Stimulated activated naive B cell treated with anti-CD40 and anti-IgM and Interleukin-4, amounts not matched to agents 10 μg/mL and 1 μg/mL and 100 μg/mL, for 72 hours (primary cell): ENCODE results near the gene ALCAM.
A peak's percentile ranks its signal among the peaks of the same experiment; 100 is the strongest.

Source experiments
- ATAC-seq, 2 donors: fragments of 150-1000 bp; cut with Tn5 transposase; replicated peaks; 2 replicates each; pipeline ENCODE4 v1.10.0; 2021; ENCODE audit warnings: moderate library complexity in 1 of 2
- DNase-seq: peaks from one replicate; pipeline ENCODE4 v3.0.0; 2021
- H3K27ac Mint-ChIP-seq: one replicate; pipeline ENCODE4 v1.8.0; 2022; ENCODE audit warnings: mild to moderate bottlenecking, mixed read lengths
- H3K27me3 Mint-ChIP-seq, 2 donors: one replicate each; pipeline ENCODE4 v1.8.0; 2022; ENCODE audit warnings: mixed read lengths in 2 of 2
- H3K36me3 Mint-ChIP-seq, 2 donors: one replicate each; pipeline ENCODE4 v1.8.0; 2022; ENCODE audit warnings: mixed read lengths in 2 of 2, mild to moderate bottlenecking in 1 of 2
- H3K4me1 Mint-ChIP-seq, 2 donors: one replicate each; pipeline ENCODE4 v1.8.0; 2022; ENCODE audit warnings: mixed read lengths in 2 of 2, mild to moderate bottlenecking in 1 of 2
- H3K4me3 Mint-ChIP-seq, 2 donors: one replicate each; pipeline ENCODE4 v1.8.0; 2022; ENCODE audit warnings: mild to moderate bottlenecking in 2 of 2, mixed read lengths in 2 of 2, moderate library complexity in 1 of 2
- H3K9me3 Mint-ChIP-seq, 2 donors: one replicate each; pipeline ENCODE4 v1.8.0; 2022; ENCODE audit warnings: mixed read lengths in 2 of 2, mild to moderate bottlenecking in 1 of 2

ALCAM gene

DNA sequence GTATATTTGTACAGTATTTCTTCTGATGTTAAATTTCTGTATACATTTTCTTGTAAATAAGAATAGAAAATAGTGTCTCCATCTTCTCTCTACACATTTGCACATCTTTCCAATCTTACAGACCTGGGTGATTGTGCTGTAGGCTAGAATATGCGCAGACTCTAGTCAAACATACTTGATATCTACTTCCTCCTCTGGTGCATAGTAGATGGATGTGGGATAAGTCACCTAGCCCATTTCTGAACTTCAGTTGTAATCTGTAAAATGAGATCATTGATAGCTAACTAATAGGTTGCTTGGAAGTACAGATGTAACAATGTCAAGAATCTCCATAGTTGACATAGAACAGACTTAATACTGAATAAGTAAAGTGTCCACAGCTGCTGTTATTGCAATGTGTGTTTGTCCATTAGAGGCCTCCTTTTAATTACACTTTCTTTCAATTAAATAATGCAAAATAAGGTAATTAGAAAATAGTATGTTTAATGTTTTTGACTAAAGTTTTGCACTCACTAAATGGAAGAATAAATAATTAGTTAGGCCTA lies 46.7 kb downstream of the ALCAM start:
- H3K4me3 Mint-ChIP-seq = no peak overlapping the region
- no peak overlapping the region for H3K27ac Mint-ChIP-seq
- DNase-seq = no peak
- peaks cover 23 to 24% of the 10 kb centered on the region in 2 donors for H3K4me1 Mint-ChIP-seq
- no peaks in the 10 kb centered on the region for H3K27me3 Mint-ChIP-seq
- no peaks in the 10 kb centered on the region for H3K36me3 Mint-ChIP-seq
- H3K9me3 Mint-ChIP-seq = no peaks in the 10 kb centered on the region
- no peak for ATAC-seq

DNA sequence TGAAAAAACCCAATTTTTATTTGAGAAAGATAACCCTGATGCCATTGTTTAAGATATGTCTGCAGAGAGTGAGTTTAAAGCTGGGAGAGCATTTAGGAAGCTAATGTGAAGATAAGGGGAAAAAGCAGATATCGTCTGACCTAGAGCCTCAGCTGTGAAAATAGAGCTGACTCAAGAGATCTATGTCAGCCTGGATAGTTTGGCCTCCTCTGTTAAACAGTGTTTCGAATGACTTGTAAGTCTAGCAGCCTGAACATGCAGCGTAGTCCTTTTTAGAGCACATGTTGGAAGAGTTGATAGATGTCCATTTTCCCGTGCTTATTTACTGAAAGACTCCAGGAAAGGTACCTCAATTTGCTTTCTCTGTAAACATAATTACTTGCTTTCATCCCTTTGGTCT lies 48.1 kb downstream of the ALCAM start:
- ATAC-seq (no peak), DNase-seq (no peak)
- Mint-ChIP-seq H3K9me3 (no peaks in the 10 kb centered on the region), H3K27me3 (no peaks in the 10 kb centered on the region), H3K4me1 (peaks cover 28 to 34% of the 10 kb centered on the region in 2 donors), H3K4me3 (no peak overlapping the region), H3K27ac (no peak overlapping the region), H3K36me3 (peaks cover 1 to 3% of the 10 kb centered on the region in 2 donors)

DNA sequence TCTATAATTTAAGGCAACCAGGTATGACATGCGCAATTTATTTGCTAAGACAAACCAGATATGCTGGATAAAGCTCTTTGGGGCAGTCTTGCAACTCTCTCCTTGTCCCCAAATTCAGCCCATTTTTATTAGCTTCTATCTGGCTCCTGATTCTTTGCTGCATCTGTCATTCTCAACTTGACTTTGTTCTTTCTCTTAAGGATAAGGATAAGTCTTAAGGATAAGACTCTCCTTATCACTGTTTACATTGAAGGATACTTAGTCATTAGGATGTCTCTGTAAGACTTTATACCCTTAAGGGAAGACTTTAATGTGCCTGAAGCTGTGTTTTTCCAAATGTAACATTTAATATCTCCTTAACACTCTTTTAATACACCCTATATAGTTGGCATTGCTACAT lies 49.2 kb downstream of the ALCAM start:
- H3K4me1 Mint-ChIP-seq = peaks cover 27 to 34% of the 10 kb centered on the region in 2 donors
- no peak overlapping the region for H3K27ac Mint-ChIP-seq
- no peak for DNase-seq
- H3K4me3 Mint-ChIP-seq = no peak overlapping the region
- H3K36me3 Mint-ChIP-seq = peaks cover 1 to 7% of the 10 kb centered on the region in 2 donors
- no peaks in the 10 kb centered on the region for H3K27me3 Mint-ChIP-seq
- H3K9me3 Mint-ChIP-seq = no peaks in the 10 kb centered on the region
- ATAC-seq = no peak

DNA sequence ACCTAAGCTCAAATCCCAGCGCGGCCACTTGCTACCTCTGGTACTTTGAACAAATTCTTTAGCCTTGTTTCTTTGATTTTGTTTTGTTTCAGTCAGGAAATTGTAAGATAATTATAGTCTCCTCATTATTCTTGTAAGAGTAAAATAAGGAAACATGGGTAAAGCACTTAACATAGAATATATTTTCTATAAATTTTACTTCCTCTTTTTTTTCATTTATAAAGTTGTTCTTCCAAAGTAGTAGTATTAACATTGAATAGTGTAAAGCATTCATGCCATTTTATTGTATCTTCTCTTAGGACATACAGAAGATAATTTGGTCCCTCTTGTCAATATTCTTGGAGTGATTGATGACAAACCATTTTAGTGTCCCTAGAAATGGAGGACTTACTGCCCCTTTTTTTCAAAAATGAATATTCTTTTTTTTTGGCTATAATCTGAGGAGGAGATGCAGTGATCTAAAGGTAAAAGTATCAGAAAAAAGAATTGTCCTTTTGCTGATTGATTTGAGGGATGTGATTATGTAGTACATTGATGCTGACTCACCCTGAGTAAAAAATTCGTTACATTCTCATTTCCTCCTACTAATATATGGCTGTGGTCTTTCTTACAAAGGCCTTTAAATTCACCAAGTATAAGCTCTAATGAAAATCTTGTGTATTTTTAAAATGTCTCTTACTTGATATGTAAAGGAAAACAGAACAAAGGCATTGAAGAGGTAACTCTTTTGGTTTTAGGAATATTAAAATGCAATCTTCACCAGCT lies 51.0 kb downstream of the ALCAM start:
- DNase-seq = no peak
- H3K9me3 Mint-ChIP-seq = no peaks in the 10 kb centered on the region
- no peak overlapping the region for H3K4me3 Mint-ChIP-seq
- H3K27ac Mint-ChIP-seq = no peak overlapping the region
- peak; percentile 54 to 55 for ATAC-seq
- peaks cover 20 to 27% of the 10 kb centered on the region in 2 donors for H3K4me1 Mint-ChIP-seq
- no peaks in the 10 kb centered on the region for H3K27me3 Mint-ChIP-seq
- H3K36me3 Mint-ChIP-seq = peaks cover 1 to 7% of the 10 kb centered on the region in 2 donors

DNA sequence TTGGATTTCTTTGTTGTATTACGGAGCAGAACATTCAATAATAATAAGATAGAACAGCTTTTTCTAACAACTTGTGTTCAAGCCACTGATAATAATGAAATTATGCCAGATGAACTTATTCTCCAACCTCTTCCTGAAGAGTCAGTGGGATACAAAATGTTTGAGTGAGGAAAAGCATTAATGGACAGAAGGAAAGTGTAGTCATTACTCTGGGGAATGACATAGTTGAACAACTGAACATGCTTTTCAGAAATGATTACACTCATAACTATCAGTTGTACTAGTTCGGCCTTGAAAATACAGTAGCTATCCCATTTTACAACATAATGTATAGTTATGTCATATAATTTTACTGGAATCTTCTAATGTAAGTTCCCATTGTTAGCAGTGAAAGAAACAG lies 55.9 kb downstream of the ALCAM start:
- H3K4me1 Mint-ChIP-seq = peaks cover 16 to 35% of the 10 kb centered on the region in 2 donors
- ATAC-seq (no peak), DNase-seq (no peak)
- peaks cover 4 to 12% of the 10 kb centered on the region in 2 donors for H3K36me3 Mint-ChIP-seq
- no peak overlapping the region for H3K4me3 Mint-ChIP-seq
- H3K27me3 Mint-ChIP-seq = no peaks in the 10 kb centered on the region
- H3K9me3 Mint-ChIP-seq = no peaks in the 10 kb centered on the region
- H3K27ac Mint-ChIP-seq = no peak overlapping the region

DNA sequence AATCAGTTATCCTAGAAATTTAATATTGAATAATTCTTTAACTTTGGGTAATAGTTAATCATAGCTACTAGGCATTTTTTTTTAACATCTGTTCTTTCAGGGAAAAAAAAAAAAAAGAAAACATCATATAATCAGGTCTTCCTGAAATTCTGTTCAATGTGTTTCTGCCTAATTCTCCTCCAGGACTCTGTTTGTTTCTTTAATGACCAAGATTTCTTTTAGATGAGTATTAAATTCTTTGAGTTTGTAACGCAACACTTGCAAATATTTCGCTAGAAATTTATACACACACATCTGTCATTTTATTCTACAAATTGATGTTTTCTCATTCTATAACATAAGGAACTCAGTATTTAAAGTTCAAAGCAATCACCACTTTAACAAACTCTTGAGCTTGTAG lies 56.7 kb downstream of the ALCAM start:
- no peak overlapping the region for H3K4me3 Mint-ChIP-seq
- no peak for ATAC-seq
- no peaks in the 10 kb centered on the region for H3K27me3 Mint-ChIP-seq
- H3K36me3 Mint-ChIP-seq = peaks cover 4 to 12% of the 10 kb centered on the region in 2 donors
- peaks cover 11 to 28% of the 10 kb centered on the region in 2 donors for H3K4me1 Mint-ChIP-seq
- H3K9me3 Mint-ChIP-seq = no peaks in the 10 kb centered on the region
- no peak overlapping the region for H3K27ac Mint-ChIP-seq
- no peak for DNase-seq

DNA sequence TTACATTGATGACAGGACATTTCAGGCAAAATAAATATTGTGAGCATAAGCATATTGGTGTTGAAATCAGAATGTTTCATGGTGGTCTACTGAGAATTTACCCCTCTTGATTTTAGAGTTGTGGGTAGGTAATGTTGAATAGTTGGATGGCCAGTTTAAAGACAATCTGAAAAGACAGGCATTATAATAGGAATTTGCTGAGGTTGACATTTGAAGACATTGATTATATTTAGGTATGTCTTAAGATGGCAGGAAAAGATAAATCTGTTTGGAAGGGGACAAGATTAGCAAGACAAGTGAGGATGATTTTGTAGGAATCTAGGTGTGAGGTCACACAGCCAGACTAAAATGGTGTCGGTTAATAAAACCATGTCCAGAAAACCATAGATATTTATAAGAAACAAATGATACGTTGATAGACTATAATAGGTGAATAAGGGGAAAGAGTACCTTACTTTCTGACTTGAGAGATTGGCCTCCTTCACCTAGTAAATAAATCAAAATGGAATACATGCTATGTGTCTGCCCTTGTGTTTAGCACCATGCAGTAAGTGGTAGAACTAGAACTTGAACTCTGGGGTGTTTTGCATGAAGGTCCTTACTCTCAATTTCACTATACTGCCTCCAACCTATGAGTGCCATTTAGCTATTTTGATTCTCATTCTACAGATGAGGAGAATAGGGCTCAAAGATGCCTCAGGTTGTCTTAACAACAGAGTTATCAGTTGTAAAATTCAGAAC lies 57.9 kb downstream of the ALCAM start:
- Mint-ChIP-seq H3K4me1 (peaks cover 5 to 17% of the 10 kb centered on the region in 2 donors), H3K27ac (no peak overlapping the region), H3K36me3 (peaks cover 3 to 9% of the 10 kb centered on the region in 2 donors), H3K4me3 (no peak overlapping the region), H3K27me3 (no peaks in the 10 kb centered on the region), H3K9me3 (no peaks in the 10 kb centered on the region)
- ATAC-seq (no peak), DNase-seq (no peak)

DNA sequence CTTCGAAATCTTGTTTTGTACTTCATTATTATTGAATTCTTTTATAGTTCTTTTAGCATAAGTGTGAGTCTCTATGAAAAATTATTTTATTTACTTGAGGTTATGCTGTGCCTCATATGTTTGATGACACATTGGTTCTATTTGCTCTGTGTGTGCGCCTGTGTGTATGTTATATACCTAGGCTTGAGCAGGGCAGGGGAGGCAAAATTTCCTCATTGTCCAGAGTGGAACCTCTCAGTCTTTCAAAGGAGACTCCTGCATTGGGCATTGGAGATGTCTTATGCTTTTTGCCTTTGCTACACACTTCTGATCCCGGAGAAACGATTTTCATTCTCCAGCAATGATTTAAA lies 58.4 kb downstream of the ALCAM start:
- DNase-seq = no peak
- peaks cover 5 to 17% of the 10 kb centered on the region in 2 donors for H3K4me1 Mint-ChIP-seq
- no peaks in the 10 kb centered on the region for H3K9me3 Mint-ChIP-seq
- H3K4me3 Mint-ChIP-seq = no peak overlapping the region
- peaks cover 3 to 9% of the 10 kb centered on the region in 2 donors for H3K36me3 Mint-ChIP-seq
- H3K27me3 Mint-ChIP-seq = no peaks in the 10 kb centered on the region
- H3K27ac Mint-ChIP-seq = no peak overlapping the region
- no peak for ATAC-seq

DNA sequence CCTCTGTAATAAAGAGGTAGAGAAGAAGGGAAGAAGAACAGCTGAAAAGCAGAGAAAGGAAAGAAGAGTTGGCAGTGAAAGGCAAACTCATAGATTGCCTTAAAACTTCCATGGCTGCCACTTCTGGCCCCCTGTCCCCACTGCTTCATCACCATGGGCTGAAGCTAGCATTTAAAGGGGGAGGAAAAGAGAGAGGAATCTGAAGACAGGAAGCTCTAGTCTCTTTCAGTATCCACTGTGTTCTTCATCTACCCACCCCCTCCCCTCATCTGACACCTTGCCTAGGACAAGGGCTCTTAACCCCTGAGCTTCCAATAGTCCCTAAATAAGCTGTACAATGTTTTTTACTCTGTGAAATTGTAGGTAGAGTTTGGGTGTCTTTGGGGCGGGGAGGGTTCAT lies 60.6 kb downstream of the ALCAM start:
- H3K27me3 Mint-ChIP-seq = no peaks in the 10 kb centered on the region
- H3K9me3 Mint-ChIP-seq = no peaks in the 10 kb centered on the region
- no peak overlapping the region for H3K27ac Mint-ChIP-seq
- no peak for DNase-seq
- peaks cover 9 to 28% of the 10 kb centered on the region in 2 donors for H3K4me1 Mint-ChIP-seq
- H3K4me3 Mint-ChIP-seq = no peak overlapping the region
- peaks cover 5 to 11% of the 10 kb centered on the region in 2 donors for H3K36me3 Mint-ChIP-seq
- no peak for ATAC-seq

DNA sequence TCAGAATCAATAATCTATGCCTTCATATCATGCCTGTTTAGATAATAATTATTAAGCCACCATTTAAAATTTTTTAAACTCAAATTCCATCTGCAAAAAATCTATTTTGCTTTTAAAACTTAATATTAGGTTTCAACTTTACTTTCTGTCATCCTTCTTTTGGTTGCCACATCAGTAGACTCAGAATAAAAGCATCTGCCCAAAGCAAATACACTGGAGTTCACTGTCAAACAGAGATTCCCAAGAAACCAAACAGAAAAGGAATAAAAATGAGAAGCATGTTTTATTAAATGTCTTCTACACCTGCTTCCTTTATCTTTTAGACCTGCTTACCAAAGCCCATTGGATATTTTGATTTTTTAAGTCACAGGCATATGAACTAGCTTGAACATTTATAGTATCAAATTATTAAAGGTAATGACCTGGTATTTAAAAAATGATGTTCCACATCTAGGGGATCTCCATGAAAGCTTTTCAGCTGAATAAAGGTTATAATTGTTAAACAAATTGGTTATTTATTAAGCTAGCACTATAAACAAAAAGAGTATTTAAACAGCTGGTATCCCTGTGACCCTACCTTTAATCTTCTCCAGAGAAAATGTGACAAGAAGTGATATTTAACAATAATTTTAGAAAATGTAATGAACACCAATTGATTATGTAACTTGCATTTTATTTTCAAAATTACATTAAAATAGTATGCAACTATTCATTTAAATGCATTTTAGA lies 62.5 kb downstream of the ALCAM start:
- no peaks in the 10 kb centered on the region for H3K9me3 Mint-ChIP-seq
- DNase-seq (no peak), ATAC-seq (no peak)
- H3K4me3 Mint-ChIP-seq = no peak overlapping the region
- H3K36me3 Mint-ChIP-seq = peaks cover 5 to 14% of the 10 kb centered on the region in 2 donors
- H3K4me1 Mint-ChIP-seq = peaks cover 12 to 32% of the 10 kb centered on the region in 2 donors
- no peak overlapping the region for H3K27ac Mint-ChIP-seq
- no peaks in the 10 kb centered on the region for H3K27me3 Mint-ChIP-seq

DNA sequence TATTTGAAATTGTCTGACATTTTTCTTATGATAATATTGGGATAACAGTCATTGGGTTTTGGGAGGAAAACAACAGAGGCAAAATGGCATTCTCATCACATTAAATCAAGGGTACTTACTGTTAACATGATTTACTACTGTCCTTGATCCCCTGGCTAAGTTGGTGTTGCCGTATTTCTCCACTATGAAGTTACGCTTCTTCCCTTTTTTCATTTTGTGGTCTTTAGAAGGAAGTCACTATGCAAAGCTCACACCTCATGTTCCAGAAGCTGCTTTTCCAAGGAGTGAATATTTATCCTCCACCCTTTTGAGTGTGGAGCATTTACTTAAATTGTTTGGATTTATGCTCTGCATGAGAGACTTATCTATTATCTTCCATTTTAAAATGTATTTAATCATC lies 63.7 kb downstream of the ALCAM start:
- Mint-ChIP-seq H3K4me3 (no peak overlapping the region), H3K27me3 (no peaks in the 10 kb centered on the region), H3K9me3 (no peaks in the 10 kb centered on the region), H3K4me1 (peaks cover 12 to 25% of the 10 kb centered on the region in 2 donors), H3K36me3 (peaks cover 5 to 18% of the 10 kb centered on the region in 2 donors), H3K27ac (no peak overlapping the region)
- DNase-seq (no peak), ATAC-seq (no peak)

DNA sequence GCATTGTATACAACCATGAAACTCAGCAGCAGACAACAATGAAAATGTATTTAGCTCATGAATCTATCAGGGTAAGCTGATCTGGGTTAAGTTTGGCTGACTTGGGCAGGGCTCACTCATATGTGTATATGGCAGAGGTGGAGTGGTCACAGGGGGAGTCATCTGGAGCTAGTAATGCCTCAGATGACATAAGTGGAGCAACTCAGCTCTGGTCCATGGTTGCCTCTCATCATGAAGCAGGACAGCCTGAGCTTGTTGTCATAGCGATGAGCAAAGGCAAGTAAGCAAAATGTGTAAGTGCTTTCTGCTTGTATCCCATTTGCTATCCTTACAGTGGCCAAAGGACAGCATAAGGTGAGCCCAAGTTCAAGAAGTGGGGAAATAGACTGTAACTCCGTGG lies 64.5 kb downstream of the ALCAM start:
- Mint-ChIP-seq H3K27me3 (no peaks in the 10 kb centered on the region), H3K4me3 (no peak overlapping the region), H3K36me3 (peaks cover 5 to 23% of the 10 kb centered on the region in 2 donors), H3K4me1 (peaks cover 12 to 25% of the 10 kb centered on the region in 2 donors), H3K27ac (no peak overlapping the region), H3K9me3 (no peaks in the 10 kb centered on the region)
- DNase-seq = no peak
- peak; percentile 46 to 55 for ATAC-seq

DNA sequence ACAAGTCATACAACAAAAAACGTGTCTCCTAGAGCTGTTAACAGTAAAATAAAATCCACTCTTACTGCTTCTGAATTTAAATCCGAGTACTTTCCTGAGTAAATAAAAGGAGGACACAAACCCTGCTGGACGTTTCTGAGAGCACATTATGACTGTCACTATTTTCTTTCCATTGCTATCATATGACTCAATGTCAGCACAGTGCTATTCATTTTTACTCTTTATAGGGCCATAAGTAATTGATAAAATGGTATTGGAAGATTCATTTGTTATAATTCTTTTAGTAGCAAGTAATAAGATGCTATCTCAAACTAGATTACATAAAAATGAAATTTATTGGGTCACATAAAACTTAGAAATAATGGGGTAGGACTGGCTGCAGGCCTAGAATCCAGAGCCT lies 68.6 kb downstream of the ALCAM start:
- Mint-ChIP-seq H3K36me3 (peaks cover 4 to 27% of the 10 kb centered on the region in 2 donors), H3K9me3 (no peaks in the 10 kb centered on the region), H3K4me1 (peaks cover 9 to 26% of the 10 kb centered on the region in 2 donors), H3K4me3 (no peak overlapping the region), H3K27ac (no peak overlapping the region), H3K27me3 (no peaks in the 10 kb centered on the region)
- no peak for DNase-seq
- ATAC-seq = no peak

DNA sequence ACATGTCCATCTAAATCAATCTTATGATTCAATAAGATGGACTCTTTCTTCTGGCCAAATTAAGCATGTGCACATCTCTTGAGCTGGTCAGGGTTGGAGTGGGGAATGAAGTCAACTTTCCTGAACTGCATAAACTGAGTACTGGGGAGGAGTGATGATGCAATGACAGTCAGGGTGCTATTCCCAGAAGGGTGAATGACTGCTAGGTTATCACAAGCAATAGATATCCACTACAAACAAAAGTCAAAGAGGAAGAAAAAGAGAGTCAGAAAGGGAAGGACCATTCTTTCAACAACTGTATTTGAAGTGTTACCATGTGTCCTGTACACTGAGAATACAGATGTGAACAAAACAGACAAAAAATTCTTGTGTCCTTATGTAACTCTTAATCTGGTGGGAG lies 70.0 kb downstream of the ALCAM start:
- H3K27me3 Mint-ChIP-seq = no peaks in the 10 kb centered on the region
- peaks cover 5 to 16% of the 10 kb centered on the region in 2 donors for H3K4me1 Mint-ChIP-seq
- ATAC-seq (no peak), DNase-seq (no peak)
- H3K27ac Mint-ChIP-seq = no peak overlapping the region
- H3K9me3 Mint-ChIP-seq = no peaks in the 10 kb centered on the region
- no peak overlapping the region for H3K4me3 Mint-ChIP-seq
- peaks cover 1 to 21% of the 10 kb centered on the region in 2 donors for H3K36me3 Mint-ChIP-seq
